H9 (cell line): ENCODE measurements around the gene SACM1L. TPM values are rescaled to one million over a fixed set of nuclear protein-coding genes. Genes with fewer than 3 reads are reported as not detected.

Source experiments
- DNase-seq: peaks from one replicate; pipeline ENCODE4 v3.0.0-alpha.2; 2017
- H2AFZ ChIP-seq: one replicate; pipeline ENCODE4 v1.6.1; 2013; ENCODE audit warnings: mild to moderate bottlenecking, low read length, control low read depth, moderate library complexity
- H2AK5ac ChIP-seq: 2 replicates; pipeline ENCODE4 v1.6.1; 2013; ENCODE audit warnings: low read length, control low read depth, mixed read lengths; ENCODE audit not compliant: insufficient read length
- H2BK120ac ChIP-seq: one replicate; pipeline ENCODE4 v1.6.1; 2013; ENCODE audit warnings: low read depth, mild to moderate bottlenecking, low read length, control low read depth, inconsistent platforms; ENCODE audit not compliant: poor library complexity, severe bottlenecking
- H2BK12ac ChIP-seq: 2 replicates; pipeline ENCODE4 v1.6.1; 2013; ENCODE audit warnings: low read length, control low read depth, mixed read lengths, low read depth; ENCODE audit not compliant: insufficient read length
- H2BK15ac ChIP-seq: 2 replicates; pipeline ENCODE4 v1.6.1; 2013; ENCODE audit warnings: low read depth, low read length, control low read depth
- H2BK20ac ChIP-seq: one replicate; pipeline ENCODE4 v1.6.1; 2013; ENCODE audit warnings: low read depth, mild to moderate bottlenecking, low read length, control low read depth, inconsistent platforms; ENCODE audit not compliant: poor library complexity, severe bottlenecking
- H2BK5ac ChIP-seq: 2 replicates; pipeline ENCODE4 v1.6.1; 2013; ENCODE audit warnings: low read length, control low read depth, mixed read lengths; ENCODE audit not compliant: insufficient read length
- H3K14ac ChIP-seq: 2 replicates; pipeline ENCODE4 v1.6.1; 2013; ENCODE audit warnings: low read length, control low read depth; ENCODE audit not compliant: insufficient read depth
- H3K18ac ChIP-seq: 2 replicates; pipeline ENCODE4 v1.6.1; 2013; ENCODE audit warnings: low read depth, mild to moderate bottlenecking, mixed read lengths, low read length, control low read depth; ENCODE audit not compliant: insufficient read length
- H3K23ac ChIP-seq: 2 replicates; pipeline ENCODE4 v1.6.1; 2013; ENCODE audit warnings: low read length, control low read depth, mixed read lengths, low read depth; ENCODE audit not compliant: insufficient read length
- H3K23me2 ChIP-seq: 2 replicates; pipeline ENCODE4 v1.6.1; 2013; ENCODE audit warnings: low read depth, mild to moderate bottlenecking, mixed read lengths, low read length, control low read depth; ENCODE audit not compliant: insufficient read length, poor library complexity, severe bottlenecking
- H3K27ac ChIP-seq: 2 replicates; pipeline ENCODE4 v1.5.1; 2013; ENCODE audit warnings: low read length, control low read depth, mixed read lengths, low read depth; ENCODE audit not compliant: insufficient read length
- H3K27me3 ChIP-seq: 2 replicates; pipeline ENCODE4 v1.6.1; 2013; ENCODE audit warnings: low read length, control low read depth, inconsistent platforms; ENCODE audit not compliant: insufficient read depth
- H3K4ac ChIP-seq: 2 replicates; pipeline ENCODE4 v1.6.1; 2013; ENCODE audit warnings: low read depth, mild to moderate bottlenecking, control low read depth, inconsistent platforms, low read length, moderate library complexity
- H3K4me1 ChIP-seq: 2 replicates; pipeline ENCODE4 v1.6.1; 2013; ENCODE audit warnings: low read length, control low read depth, inconsistent platforms; ENCODE audit not compliant: insufficient read depth
- H3K4me2 ChIP-seq: 2 replicates; pipeline ENCODE4 v1.6.1; 2013; ENCODE audit warnings: low read length, control low read depth, mixed read lengths; ENCODE audit not compliant: insufficient read length, insufficient read depth
- H3K56ac ChIP-seq: 2 replicates; pipeline ENCODE4 v1.6.1; 2013; ENCODE audit warnings: low read depth, mild to moderate bottlenecking, mixed read lengths, low read length, control low read depth; ENCODE audit not compliant: insufficient read length
- H3K79me1 ChIP-seq: 2 replicates; pipeline ENCODE4 v1.6.1; 2013; ENCODE audit warnings: low read depth, mild to moderate bottlenecking, moderate library complexity, low read length, control low read depth, inconsistent platforms; ENCODE audit not compliant: insufficient read depth, poor library complexity, severe bottlenecking
- H3K79me2 ChIP-seq: 2 replicates; pipeline ENCODE4 v1.6.1; 2013; ENCODE audit warnings: low read length, control low read depth, inconsistent platforms; ENCODE audit not compliant: insufficient read depth
- H3K9ac ChIP-seq: 2 replicates; pipeline ENCODE4 v1.6.1; 2013; ENCODE audit warnings: low read length, control low read depth, mixed read lengths; ENCODE audit not compliant: insufficient read length; ENCODE audit errors: extremely low read depth
- H3K9me3 ChIP-seq: one replicate; pipeline ENCODE4 v1.6.1; 2013; ENCODE audit warnings: low read depth, low read length, inconsistent platforms; ENCODE audit not compliant: control insufficient read depth
- H3T11ph ChIP-seq: one replicate; pipeline ENCODE4 v1.6.1; 2013; ENCODE audit warnings: mild to moderate bottlenecking, low read length, control low read depth, inconsistent platforms
- H4K20me1 ChIP-seq: one replicate; pipeline ENCODE4 v1.6.1; 2013; ENCODE audit not compliant: control insufficient read depth, insufficient read length, insufficient read depth
- H4K5ac ChIP-seq: 2 replicates; pipeline ENCODE4 v1.6.1; 2013; ENCODE audit warnings: low read depth, mild to moderate bottlenecking, mixed read lengths, low read length, control low read depth; ENCODE audit not compliant: insufficient read length
- H4K8ac ChIP-seq: replicated peaks from 2 replicates; pipeline ENCODE4 v1.6.1; 2013; ENCODE audit warnings: low read length, control low read depth, mixed read lengths, low read depth; ENCODE audit not compliant: insufficient read length
- H4K91ac ChIP-seq: 2 replicates; pipeline ENCODE4 v1.6.1; 2013; ENCODE audit warnings: low read depth, mild to moderate bottlenecking, moderate library complexity, mixed read lengths, low read length, control low read depth; ENCODE audit not compliant: insufficient read length
- H3K27ac Mint-ChIP-seq, 3 experiments: 2 replicates in 2 of 3; 3 replicates in 1 of 3; pipeline ENCODE4 v1.8.0; 2020 to 2021; ENCODE audit warnings: mixed read lengths in 3 of 3, mild to moderate bottlenecking in 1 of 3, moderate library complexity in 1 of 3
- H3K27me3 Mint-ChIP-seq: 2 replicates; pipeline ENCODE4 v1.8.0; 2021; ENCODE audit warnings: low read depth, mild to moderate bottlenecking, moderate library complexity, mixed read lengths
- H3K36me3 Mint-ChIP-seq, 3 experiments: 2 replicates in 2 of 3; 3 replicates in 1 of 3; pipeline ENCODE4 v1.8.0; 2020 to 2021; ENCODE audit warnings: low read depth in 3 of 3, mixed read lengths in 3 of 3; ENCODE audit not compliant: insufficient read depth in 1 of 3
- H3K4me1 Mint-ChIP-seq, 2 experiments: 2 replicates each; pipeline ENCODE4 v1.8.0; 2020; ENCODE audit warnings: mixed read lengths in 2 of 2
- H3K4me3 Mint-ChIP-seq, 2 experiments: 2 replicates in 1 of 2; 3 replicates in 1 of 2; pipeline ENCODE4 v1.8.0; 2020 to 2021; ENCODE audit warnings: mild to moderate bottlenecking in 2 of 2, mixed read lengths in 2 of 2, moderate library complexity in 1 of 2
- H3K9me3 Mint-ChIP-seq, 2 experiments: 2 replicates in 1 of 2; 3 replicates in 1 of 2; pipeline ENCODE4 v1.8.0; 2020; ENCODE audit warnings: mild to moderate bottlenecking in 2 of 2, mixed read lengths in 2 of 2, moderate library complexity in 1 of 2
- WGBS: extraction: QIAGEN DNeasy Blood & Tissue Kit; methylation state at CpG from one replicate; pipeline ENCODE4 v1.1.7; 2013; ENCODE audit warnings: missing lambda C conversion rate, low lambda C conversion rate, mixed read lengths; ENCODE audit not compliant: insufficient read length; ENCODE audit errors: extremely low coverage; 5-methylcytosine and 5-hydroxymethylcytosine counted together
- total RNA-seq: library from RNA; stranded (reverse); gene quantifications from 2 replicates; pipeline ENCODE4 v1.2.1, GENCODE V29; 2021
- TF ChIP-seq, protein P1 (sequence below): fragments of 200-600 bp; sonication (generic); conservative IDR thresholded peaks from 3 replicates; pipeline ENCODE4 v1.8.0; 2021; ENCODE audit warnings: antibody characterized with exemption, mild to moderate bottlenecking

The SACM1L gene
- total RNA-seq, 1 experiment from 2014 or later = 52.8 TPM

DNA sequence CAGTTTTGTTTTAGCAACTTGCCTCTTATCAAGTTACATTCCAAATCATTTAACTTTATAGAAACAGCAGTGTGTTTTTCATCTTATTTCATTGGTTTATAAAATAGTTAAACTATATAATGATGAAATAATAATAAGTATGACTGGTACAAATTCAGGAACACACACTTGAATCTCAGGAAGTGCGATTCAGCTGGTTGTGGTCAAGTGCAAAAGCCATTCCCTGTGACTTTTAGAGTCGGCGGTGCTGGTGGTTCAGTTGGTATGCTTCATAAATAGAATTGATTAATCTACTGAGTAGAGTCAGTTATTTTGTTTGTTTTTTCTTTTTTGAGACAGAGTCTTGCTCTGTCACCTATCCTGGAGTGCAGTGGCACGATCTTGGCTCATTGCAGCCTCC lies 22.7 kb downstream of the SACM1L start:
- no CpG with 5 or more reads among the region's 4 CpGs for WGBS
- Histone ChIP-seq H3K23ac (no peak overlapping the region), H2AK5ac (no peak overlapping the region), H3K9ac (no peak overlapping the region), H3K23me2 (no peaks in the 10 kb centered on the region), H3K79me1 (peaks cover 2% of the 10 kb centered on the region), H3K4me1 (no peaks in the 10 kb centered on the region; the same call in 1 of the 2 replicates), H3K79me2 (no peaks in the 10 kb centered on the region), H4K20me1 (peaks cover 2% of the 10 kb centered on the region), H3T11ph (no peak overlapping the region), H3K56ac (no peak overlapping the region), H3K27ac (no peak overlapping the region), H3K9me3 (no peaks in the 10 kb centered on the region), H3K27me3 (no peaks in the 10 kb centered on the region), H2BK120ac (no peak overlapping the region), H2AFZ (no peak overlapping the region), H3K14ac (no peak overlapping the region), H2BK20ac (no peak overlapping the region), H2BK12ac (no peak overlapping the region), H3K4ac (no peak overlapping the region), H3K18ac (no peak overlapping the region), H4K91ac (no peak overlapping the region), H2BK15ac (no peak overlapping the region), H2BK5ac (no peak overlapping the region), H3K4me2 (no peak overlapping the region), H4K8ac (no peak overlapping the region), H4K5ac (no peak overlapping the region)
- Mint-ChIP-seq H3K27ac (peak overlapping the region in 2 of 3 experiments; percentile 8 to 53; a peak in 2 of 7 replicates), H3K36me3 (peaks cover 30 to 66% (median 63%) of the 10 kb centered on the region in 3 experiments; a peak in 6 of 7 replicates), H3K27me3 (no peaks in the 10 kb centered on the region), H3K4me1 (peaks cover 0 to 3% of the 10 kb centered on the region in 2 experiments; a peak in 1 of 4 replicates), H3K9me3 (no peaks in the 10 kb centered on the region), H3K4me3 (no peak overlapping the region)
- no peak for DNase-seq
- TF ChIP-seq, protein P1, sequence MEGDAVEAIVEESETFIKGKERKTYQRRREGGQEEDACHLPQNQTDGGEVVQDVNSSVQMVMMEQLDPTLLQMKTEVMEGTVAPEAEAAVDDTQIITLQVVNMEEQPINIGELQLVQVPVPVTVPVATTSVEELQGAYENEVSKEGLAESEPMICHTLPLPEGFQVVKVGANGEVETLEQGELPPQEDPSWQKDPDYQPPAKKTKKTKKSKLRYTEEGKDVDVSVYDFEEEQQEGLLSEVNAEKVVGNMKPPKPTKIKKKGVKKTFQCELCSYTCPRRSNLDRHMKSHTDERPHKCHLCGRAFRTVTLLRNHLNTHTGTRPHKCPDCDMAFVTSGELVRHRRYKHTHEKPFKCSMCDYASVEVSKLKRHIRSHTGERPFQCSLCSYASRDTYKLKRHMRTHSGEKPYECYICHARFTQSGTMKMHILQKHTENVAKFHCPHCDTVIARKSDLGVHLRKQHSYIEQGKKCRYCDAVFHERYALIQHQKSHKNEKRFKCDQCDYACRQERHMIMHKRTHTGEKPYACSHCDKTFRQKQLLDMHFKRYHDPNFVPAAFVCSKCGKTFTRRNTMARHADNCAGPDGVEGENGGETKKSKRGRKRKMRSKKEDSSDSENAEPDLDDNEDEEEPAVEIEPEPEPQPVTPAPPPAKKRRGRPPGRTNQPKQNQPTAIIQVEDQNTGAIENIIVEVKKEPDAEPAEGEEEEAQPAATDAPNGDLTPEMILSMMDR = no peak
